Type B pancreatic cell (in vitro differentiated cells): Measurements from ENCODE around the gene SCFD2. TPM values are rescaled to one million over a fixed set of nuclear protein-coding genes. Genes with fewer than 3 reads are reported as not detected.

ENCODE experiments used
- DNase-seq: peaks from one replicate; pipeline ENCODE4 v3.0.0; 2021; ENCODE audit warnings: mixed read lengths; ENCODE audit not compliant: unreplicated experiment; ENCODE audit errors: extremely low spot score
- H3K27ac Mint-ChIP-seq: 2 replicates; pipeline ENCODE4 v1.8.0; 2021; ENCODE audit warnings: mild to moderate bottlenecking, mixed read lengths
- H3K27me3 Mint-ChIP-seq: 2 replicates; pipeline ENCODE4 v1.8.0; 2021; ENCODE audit warnings: mixed read lengths
- H3K36me3 Mint-ChIP-seq: 2 replicates; pipeline ENCODE4 v1.8.0; 2021; ENCODE audit warnings: mixed read lengths
- H3K4me1 Mint-ChIP-seq: one replicate; pipeline ENCODE4 v1.8.0; 2021; ENCODE audit warnings: mixed read lengths; ENCODE audit not compliant: unreplicated experiment
- H3K4me3 Mint-ChIP-seq: 2 replicates; pipeline ENCODE4 v1.8.0; 2021; ENCODE audit warnings: mild to moderate bottlenecking, mixed read lengths
- H3K9me3 Mint-ChIP-seq: 2 replicates; pipeline ENCODE4 v1.8.0; 2021; ENCODE audit warnings: mixed read lengths
- total RNA-seq: library from RNA; stranded (reverse); gene quantifications from 2 replicates; pipeline ENCODE4 v1.2.1, GENCODE V29; 2021; ENCODE audit warnings: low replicate concordance
- TF ChIP-seq, protein P1 (sequence below): fragments of 200-600 bp; sonication (generic); conservative IDR thresholded peaks from 2 replicates; pipeline ENCODE4 v1.5.0; 2021; ENCODE audit warnings: antibody characterized with exemption, mild to moderate bottlenecking

Gene SCFD2
- total RNA-seq, 1 donor from 2014 or later: 11.2 TPM

- no peaks in the 10 kb centered on the region for H3K36me3 Mint-ChIP-seq
- H3K9me3 Mint-ChIP-seq: no peaks in the 10 kb centered on the region
- TF ChIP-seq, protein P1, sequence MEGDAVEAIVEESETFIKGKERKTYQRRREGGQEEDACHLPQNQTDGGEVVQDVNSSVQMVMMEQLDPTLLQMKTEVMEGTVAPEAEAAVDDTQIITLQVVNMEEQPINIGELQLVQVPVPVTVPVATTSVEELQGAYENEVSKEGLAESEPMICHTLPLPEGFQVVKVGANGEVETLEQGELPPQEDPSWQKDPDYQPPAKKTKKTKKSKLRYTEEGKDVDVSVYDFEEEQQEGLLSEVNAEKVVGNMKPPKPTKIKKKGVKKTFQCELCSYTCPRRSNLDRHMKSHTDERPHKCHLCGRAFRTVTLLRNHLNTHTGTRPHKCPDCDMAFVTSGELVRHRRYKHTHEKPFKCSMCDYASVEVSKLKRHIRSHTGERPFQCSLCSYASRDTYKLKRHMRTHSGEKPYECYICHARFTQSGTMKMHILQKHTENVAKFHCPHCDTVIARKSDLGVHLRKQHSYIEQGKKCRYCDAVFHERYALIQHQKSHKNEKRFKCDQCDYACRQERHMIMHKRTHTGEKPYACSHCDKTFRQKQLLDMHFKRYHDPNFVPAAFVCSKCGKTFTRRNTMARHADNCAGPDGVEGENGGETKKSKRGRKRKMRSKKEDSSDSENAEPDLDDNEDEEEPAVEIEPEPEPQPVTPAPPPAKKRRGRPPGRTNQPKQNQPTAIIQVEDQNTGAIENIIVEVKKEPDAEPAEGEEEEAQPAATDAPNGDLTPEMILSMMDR: peak; percentile 83
- DNase-seq: peak; percentile 76
- peaks cover 32% of the 10 kb centered on the region for H3K4me1 Mint-ChIP-seq
- no peaks in the 10 kb centered on the region for H3K27me3 Mint-ChIP-seq
- H3K4me3 Mint-ChIP-seq: no peak overlapping the region
- peak overlapping the region; percentile 4 for H3K27ac Mint-ChIP-seq
Observed at GRCh38 chr4:52911684-52912294, 454.1 kb downstream of the SCFD2 start.

DNA sequence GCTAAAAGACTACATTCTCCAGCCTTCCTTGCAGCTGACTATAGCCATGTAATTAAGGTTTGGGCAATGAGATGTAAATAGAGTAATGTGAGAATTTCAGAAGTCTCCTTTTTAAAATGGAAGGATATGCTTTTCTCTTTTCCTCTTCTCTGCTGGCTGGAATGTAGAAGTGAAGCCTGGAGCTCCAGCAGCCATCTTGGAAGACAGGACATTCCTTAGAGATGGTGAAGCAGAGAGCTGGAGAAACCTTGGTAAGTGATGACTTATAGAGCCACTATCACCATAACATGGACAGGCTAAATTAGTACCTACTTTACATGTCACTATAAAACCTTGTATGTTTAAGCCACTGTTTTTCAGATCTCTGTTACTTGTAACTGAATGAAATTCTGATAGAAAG is 455.7 kb downstream of the SCFD2 start:
- DNase-seq: no peak
- no peaks in the 10 kb centered on the region for H3K36me3 Mint-ChIP-seq
- H3K4me3 Mint-ChIP-seq: no peak overlapping the region
- H3K4me1 Mint-ChIP-seq: peaks cover 24% of the 10 kb centered on the region
- H3K9me3 Mint-ChIP-seq: no peaks in the 10 kb centered on the region
- no peak overlapping the region for H3K27ac Mint-ChIP-seq
- no peaks in the 10 kb centered on the region for H3K27me3 Mint-ChIP-seq
- TF ChIP-seq, protein P1: no peak

DNA sequence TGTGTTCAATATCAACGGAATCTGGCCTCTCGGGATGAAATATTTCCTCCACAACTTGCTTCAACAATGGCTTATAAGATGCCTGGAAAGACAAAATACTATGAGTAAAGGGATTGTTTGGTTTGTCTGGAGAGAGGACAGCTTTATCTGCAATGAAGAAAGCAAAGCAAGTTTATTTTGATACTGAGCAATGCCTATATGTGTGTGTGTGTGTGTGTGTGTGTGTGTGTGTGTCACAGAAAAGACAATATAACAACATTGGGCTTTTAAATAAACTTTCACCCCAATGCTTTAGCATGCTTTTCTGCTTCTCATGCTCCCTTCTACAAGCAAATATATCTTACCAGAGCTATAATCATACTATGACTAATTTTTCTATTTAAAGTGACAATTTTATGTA is 458.4 kb downstream of the SCFD2 start:
- H3K4me3 Mint-ChIP-seq: no peak overlapping the region
- H3K27ac Mint-ChIP-seq: no peak overlapping the region
- H3K27me3 Mint-ChIP-seq: no peaks in the 10 kb centered on the region
- no peak for DNase-seq
- no peaks in the 10 kb centered on the region for H3K9me3 Mint-ChIP-seq
- H3K4me1 Mint-ChIP-seq: peaks cover 24% of the 10 kb centered on the region
- TF ChIP-seq, protein P1: no peak
- H3K36me3 Mint-ChIP-seq: no peaks in the 10 kb centered on the region

DNA sequence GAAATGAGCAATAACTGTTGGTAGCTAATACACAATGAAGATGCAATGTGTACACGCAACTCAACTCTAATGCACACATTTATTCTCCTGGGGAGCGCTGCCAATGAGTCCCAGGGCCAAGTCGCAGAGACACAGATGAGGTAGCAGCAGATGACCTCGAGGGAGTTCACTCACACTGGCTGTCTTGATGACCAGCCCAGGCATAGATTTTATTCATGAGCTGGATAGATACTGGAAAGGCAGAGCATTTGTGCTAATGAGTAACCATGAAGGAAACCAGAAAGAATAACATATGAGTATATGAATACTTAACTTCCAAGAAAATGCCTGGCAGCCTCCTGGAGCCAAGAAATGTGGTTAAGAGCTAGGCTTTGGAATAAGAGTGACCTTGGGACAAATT is 461.4 kb downstream of the SCFD2 start:
- Mint-ChIP-seq H3K27me3 (no peaks in the 10 kb centered on the region), H3K27ac (no peak overlapping the region), H3K4me3 (no peak overlapping the region), H3K36me3 (peaks cover 4% of the 10 kb centered on the region), H3K9me3 (no peaks in the 10 kb centered on the region), H3K4me1 (peaks cover 24% of the 10 kb centered on the region)
- DNase-seq: no peak
- TF ChIP-seq, protein P1: no peak

- Mint-ChIP-seq H3K4me1 (peaks cover 20% of the 10 kb centered on the region), H3K27ac (no peak overlapping the region), H3K36me3 (peaks cover 4% of the 10 kb centered on the region), H3K9me3 (no peaks in the 10 kb centered on the region), H3K27me3 (no peaks in the 10 kb centered on the region), H3K4me3 (no peak overlapping the region)
- no peak for DNase-seq
- TF ChIP-seq, protein P1: no peak
Observed at GRCh38 chr4:52903273-52903672, 462.6 kb downstream of the SCFD2 start.

DNA sequence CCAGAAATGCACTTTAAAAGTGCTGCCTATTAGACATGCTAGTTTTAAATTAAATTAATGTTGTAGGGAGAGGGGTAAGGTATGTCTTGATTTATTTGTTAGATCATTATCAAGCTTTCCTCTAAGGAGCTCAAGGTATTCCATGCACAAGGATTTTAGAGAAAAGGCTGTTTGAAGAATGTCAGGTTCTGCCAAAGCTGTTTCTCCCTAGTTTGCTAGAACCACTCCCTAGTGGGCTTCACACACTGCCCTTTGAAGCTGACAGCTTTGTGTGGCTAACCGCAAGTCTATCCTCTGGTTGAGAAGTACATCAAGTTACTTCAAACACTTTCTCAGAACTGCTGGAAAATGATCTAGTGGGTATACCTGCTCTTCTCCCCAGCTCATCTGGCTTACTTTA is 471.4 kb downstream of the SCFD2 start:
- H3K9me3 Mint-ChIP-seq: no peaks in the 10 kb centered on the region
- H3K27me3 Mint-ChIP-seq: no peaks in the 10 kb centered on the region
- H3K4me3 Mint-ChIP-seq: no peak overlapping the region
- H3K4me1 Mint-ChIP-seq: peaks cover 11% of the 10 kb centered on the region
- H3K36me3 Mint-ChIP-seq: peaks cover 4% of the 10 kb centered on the region
- DNase-seq: no peak
- no peak overlapping the region for H3K27ac Mint-ChIP-seq
- TF ChIP-seq, protein P1: no peak
